NCI-H2171 treated with DMSO at 0.1 percent for 48 hours (cell line): Measurements from ENCODE around the gene BRINP1.

Experiments
- DNase-seq: peaks from one replicate; lab custom pipeline; 2025; lab: John Stamatoyannopoulos, UW

BRINP1 gene

DNA sequence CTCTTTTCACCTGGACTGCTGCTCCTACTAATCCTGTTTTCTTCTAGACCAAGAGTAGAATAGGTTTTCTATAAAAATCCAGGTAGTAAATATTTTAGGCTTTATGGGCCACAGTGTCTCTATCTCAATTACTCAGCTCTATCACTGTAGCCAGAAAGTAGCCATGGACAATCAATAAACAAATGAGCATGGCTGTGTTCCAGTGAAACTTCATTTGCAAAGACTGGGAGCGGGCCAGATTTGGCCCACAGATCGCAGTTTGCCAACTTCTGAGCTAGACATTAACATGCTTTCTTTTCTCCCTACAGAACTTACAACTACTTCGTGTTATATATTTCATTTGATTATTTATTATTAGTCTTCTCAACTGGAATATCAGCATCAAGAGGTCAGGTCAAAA is 30.2 kb downstream of the BRINP1 start:
- no peak for DNase-seq

DNA sequence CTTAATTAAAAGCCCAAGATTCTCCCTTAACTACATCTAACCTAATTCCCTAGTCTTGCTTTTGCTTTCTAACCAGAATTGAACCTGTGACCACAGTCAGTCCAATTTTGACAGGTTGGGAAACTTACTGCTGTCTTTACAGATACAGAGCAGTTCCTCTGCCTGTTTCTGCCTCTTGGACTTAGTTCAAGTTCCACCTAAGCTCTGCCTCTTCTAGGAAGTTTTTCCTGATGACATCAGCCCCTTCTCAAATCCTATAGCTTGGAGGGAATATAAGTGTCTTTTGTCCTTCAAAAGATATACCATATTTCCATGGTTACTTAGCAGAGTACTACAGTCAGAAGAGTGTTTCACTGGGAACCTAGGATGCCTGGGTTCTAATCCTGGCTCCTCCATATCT is 31.7 kb downstream of the BRINP1 start:
- DNase-seq = no peak

DNA sequence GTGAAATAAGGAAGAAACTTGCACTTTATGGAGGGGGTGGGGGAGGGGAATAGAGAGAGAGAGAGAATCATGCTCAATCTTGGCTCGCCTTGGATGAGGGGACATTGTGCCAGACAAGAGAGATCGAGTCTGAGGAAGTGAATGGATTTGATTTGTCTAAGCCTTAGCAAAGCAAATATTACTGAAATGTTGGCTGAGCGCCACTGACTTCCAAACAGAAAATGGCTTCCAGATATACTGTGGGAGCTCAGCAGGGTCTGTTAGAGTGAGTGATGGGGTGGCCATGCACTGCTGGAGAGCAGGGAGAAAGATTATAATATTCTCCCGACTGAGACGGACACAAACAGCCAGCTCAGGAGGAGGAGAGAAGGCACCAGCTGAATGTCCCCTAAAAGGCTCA is 34.5 kb downstream of the BRINP1 start:
- no peak for DNase-seq

DNA sequence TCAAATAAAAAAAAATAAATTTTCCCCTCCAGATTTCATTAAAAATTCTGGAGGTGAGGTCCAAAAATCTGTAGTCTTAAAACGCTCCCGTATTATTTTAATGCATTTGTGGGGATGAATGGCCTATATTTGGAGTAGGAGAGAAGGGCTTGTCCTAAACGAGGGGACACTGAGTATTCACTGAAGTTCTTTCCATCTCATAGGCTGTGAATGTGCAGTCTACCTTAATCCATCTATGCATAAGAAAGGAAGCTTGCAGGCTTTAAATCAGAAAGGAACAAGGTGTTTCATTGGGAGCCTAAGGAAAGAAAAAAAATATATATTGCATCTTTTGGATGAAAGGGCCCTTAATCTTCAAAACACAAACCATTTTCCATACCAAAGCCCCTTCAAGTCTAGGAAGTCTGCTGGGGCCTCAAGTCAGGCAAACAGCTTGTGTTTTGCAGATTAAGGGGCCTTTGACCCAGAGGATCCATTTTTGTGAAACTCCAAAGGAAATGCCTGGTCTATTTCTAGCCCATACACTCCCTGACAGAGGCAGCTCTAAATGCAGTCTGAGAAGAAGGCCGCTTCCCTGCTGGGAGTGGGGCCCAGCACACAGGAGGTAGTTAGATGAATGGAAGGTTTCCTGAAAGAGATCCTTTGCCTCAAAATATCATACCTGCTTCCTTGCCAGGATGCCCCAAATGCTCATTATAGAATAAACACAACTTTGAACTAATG is 35.6 kb downstream of the BRINP1 start:
- no peak for DNase-seq

DNA sequence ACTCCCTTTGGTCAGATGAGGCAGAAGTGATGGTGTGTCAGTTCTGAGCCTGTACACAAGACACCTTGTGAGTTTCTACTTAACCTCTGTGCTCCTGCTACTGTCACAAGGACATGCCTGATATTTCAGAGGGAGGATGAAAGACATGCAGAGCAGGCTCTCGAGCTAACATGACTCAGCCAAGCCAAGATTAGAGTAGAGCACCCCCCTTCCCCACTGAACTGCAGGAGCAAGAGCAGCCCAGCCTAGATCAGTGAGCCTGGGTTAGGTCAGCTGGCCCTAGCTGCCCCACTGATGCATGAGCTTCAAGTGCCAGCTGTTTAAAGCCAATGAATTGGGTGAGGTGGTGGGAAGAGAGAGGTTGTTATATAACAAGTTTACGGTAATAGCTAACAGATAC is 36.7 kb downstream of the BRINP1 start:
- DNase-seq = no peak

DNA sequence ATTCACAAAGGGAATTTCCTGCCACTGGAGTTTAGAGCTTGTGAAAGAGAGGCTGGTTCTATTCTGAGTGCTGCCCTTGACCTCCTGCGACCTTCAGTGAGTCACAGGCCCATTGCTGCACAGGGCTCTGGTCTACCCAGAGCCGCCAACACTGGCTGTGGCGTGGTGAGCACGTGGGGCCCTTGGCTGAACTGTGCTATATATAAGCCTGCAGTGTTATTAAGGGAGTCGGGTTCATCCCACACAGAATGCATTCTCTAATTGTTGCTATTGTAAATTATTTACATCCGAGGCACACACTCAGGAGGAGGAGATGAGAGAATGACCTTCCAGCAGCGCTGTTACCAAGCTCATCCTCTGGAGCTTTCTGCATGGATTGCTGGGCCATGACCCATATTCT is 47.1 kb downstream of the BRINP1 start:
- DNase-seq = no peak

DNA sequence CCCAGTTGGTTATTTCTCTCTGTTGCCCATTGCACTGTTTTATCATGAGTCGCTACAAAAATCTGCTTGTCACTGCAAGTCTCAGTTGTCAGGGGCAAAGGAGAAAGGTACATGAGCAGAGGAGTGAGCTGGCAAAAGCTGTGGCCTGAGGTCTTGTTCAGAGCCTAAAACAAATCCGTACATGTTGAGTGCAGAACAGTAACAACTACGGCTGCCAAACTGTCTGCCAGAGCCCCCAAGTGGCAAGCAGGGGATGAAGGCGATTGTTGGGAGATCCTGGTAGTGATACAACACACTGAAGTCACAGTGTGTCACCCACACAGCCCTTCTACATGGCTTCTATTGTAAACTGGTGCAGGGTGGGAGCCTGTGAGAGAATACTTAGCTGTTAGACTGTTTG is 50.9 kb downstream of the BRINP1 start:
- DNase-seq = peak; percentile 24

DNA sequence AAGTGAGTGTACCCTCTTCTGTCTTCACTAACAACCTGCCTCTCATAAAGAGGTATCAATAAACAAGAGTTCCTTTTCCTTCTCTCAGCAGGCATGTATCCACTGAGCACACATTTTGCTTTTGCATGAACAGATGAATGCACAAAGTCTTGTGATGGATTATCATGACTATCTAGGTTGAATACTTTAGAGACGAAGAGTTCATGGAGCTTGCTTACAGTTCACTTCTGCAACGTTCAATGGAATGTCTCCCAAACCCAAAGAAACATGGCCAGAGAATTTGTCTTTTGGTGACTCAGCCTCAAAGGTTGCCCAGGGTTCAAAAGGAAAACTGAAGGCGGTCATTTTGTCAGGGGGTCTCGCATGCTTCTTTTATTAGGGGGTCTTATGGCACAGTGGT is 55.4 kb downstream of the BRINP1 start:
- DNase-seq = no peak

DNA sequence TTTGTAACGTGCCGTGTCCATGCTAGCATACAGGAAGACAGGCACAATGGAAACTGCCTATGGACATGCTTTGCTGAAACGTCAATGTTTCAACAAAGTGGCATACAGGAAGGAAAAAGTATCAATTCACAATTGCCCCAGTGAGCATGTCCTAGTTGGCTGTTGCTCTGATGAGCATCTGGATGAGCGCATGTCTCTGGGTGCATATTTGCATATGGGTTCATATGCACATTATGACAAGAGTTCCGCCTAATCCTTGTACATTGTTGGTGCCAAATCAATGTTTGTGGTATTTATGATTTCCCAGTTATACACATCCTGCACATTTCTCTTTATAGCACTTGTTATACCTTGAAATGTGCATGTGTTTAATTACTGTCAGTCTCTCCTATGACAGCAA is 58.5 kb downstream of the BRINP1 start:
- no peak for DNase-seq

DNA sequence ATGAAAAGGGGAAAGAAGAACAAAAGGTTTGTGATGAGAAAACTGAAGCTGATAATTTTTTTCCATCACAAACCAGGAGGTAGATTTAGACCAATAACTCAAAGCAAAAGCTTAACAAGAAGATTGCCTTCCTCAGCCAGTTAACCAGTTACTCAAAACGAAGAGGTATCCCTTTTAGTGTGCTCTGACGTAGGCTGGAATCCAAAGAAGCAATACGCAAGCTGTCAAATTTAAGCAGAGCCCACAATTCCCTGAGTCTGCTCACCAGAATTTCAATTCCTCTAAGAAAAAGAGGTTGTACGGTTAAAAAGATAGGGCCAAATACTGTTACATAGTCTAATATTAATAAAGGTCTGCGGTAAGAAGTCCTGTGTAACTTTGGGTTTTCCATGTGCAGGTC is 61.8 kb downstream of the BRINP1 start:
- no peak for DNase-seq

DNA sequence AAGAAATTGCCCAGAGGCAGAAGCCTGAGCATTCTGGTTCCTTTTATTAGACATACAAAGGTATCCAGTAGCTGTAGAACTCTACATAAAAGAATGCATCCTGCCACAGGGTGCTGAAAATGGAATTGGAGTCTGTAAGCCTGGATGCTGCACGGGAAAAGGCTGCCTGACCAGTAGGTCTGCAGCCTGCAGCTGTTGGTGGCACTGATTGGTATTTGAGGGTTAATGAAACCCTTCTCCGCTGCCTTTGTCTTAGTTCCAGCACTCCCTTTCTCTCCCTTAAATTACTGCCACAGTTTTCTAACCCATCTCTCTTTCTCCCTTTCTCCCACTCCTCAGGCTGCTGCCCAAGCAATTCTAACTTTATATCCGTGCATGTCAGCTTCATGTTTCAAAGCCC is 64.7 kb downstream of the BRINP1 start:
- no peak for DNase-seq

DNA sequence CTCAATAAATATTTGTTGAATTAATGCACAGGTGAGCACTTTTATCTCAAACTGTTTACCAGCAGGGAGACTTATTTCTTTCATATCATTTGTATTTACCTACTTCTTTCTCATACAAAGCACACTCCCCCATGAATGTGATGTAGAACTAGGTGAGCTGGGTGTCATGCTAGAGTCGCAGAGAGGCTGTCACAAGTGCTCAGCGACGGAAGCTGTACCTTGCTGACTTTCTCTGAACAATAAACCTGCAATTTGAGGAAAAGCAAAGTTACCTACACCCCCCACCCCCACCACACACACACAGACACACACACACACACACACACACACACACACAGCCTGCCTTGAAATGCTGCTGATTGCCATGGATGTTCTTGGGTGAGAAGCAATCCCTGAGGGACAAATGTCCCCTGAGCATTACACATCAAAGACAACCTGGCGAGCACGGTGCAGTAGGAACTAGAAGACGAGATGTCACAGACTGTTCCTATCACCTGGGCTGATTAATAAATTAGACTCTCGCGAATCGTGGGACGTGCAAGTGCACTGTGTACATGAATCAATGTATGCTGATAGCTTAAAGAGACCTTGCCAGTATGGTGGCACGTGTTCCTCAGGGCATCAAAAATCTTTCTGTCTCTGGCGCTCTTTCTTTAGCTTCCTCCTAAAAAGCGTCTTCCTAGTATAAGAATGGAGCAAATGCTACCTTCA is 66.1 kb downstream of the BRINP1 start:
- DNase-seq = no peak

DNA sequence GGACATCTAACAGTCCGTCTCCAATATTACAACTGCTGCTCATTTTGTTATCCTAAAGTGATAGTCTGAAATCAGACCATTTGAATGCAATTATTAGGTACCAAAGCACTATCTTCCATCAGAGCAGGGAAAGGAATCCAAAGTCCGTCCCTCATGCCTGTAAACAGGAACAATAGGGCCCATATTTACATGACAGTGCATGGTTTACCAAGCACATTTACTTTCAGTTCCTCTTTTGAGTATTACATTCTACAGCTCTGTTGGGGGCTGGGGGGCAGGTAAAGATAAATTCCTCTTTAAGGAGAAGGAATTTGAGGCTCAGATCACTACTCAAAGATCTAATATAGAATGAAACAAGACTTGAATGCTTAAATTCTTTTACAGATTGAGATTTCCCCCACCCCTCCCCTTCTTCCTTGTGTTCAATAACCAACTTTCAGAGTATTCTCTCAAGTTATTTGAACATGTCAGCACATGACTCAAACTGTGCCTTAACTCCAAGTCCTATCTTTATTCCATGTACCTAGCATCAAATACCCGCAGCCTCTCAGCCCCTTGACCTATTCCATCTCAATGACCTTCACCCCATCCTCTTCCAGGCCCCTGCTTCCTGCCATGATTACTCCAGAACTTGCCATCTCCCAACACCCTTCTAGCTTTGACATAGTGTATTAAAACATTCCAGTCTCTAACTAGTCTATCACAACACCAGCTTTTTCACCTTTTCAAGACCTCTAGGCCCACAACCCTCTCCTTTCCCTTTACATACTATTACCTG is 71.0 kb downstream of the BRINP1 start:
- DNase-seq = no peak

DNA sequence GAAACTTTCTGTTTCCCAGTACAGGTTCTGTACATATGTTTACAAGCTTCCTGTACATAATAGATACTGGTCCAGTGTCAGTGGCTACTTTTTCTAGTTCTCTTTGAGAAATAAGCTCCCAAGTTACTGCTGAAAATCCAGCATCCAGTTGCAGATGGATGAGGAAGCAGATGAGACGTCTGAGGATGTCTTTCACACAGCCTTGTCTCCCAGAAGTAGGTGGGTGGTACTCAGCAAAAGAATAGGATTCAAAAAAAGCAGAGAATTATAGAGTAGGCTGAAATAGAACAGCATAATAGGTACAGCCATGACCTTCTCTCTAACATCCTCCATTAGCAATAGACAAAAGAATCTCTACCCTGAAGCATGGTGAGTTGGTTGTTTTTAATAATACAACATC is 77.7 kb downstream of the BRINP1 start:
- DNase-seq = no peak

DNA sequence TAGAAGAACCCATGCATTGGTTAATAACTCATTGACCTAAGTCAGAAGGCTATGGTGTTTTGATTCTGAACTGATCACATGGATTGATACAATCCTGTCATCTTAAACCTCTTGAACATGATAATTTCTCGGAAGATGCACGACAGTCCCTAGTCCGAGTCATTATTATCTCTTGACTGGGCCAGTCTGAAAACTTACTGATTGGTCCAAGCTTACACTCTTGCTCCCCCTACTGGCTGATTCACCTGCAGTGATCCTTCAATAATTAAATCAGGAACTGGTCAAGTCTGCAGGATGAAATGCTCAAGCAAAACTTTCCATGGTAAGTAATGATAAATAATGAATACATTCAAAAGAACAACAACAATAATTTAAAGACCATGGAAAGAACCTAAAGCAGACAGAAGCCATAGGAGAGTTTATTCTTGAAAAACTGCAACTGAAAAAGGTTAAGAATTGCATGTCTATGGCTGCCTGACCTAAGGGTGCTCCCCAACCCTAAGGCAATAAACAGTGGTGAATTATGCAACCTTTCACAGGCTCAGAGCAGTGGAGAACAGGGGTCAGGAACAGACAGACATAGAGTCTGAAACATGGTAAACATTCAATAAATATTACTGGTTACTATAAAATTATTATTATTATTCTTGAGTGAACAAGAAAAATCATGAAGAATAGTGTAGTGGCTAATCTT is 79.3 kb downstream of the BRINP1 start:
- peak; percentile 6 for DNase-seq

DNA sequence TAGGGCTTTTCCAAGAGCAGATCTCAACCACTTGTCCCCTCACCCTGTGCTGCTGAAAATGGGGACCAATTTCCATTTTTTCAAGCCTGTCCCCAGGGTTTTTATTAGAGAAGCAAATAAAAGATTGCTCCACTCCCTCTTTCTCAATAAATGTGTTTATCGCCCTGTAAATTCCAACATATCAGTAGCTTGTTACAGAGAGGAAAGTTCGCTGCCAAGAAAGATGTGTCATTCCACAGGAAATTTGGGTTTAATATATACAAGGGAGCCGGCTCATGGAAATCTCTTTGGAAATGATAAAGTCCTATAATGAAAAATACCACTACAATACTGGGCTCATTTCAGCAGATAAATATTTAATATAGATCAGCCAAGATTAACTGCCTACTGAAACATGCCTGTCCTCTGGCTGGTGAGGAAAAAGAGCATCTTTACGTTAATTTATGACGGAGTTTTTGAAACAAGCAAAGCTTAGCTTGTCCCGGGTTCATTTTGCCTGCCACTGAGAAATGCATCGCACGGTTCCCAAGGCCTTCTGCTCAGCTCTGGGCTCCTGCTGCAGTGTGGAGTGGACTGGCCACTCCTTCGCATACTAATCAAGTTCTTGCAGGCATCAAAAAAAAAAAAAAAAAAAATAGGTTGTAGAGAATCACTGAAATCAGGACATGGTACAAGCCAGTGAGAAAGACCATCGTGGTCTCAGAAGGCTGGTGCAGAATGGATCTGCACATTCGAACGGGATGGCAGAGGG is 84.5 kb downstream of the BRINP1 start:
- no peak for DNase-seq

DNA sequence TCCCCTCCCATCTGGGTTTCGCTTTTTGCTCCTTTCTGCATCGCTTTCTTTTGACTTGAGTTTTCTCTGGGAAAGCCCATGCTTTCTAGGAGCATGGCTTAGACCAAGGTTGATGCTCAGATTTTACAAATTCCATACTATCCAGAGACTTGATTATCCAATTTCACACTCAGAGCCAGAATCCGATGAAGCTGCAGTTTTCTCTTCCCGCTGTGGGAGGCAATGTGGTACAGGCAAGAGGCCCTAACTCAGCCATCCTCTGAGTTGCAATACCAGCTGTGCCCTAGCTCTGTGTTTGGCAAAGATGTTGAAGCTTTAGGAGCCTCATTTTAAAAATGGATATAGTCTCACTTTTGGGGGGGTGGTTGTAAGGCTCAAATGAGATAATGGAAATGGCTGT is 85.1 kb downstream of the BRINP1 start:
- DNase-seq = peak; percentile 91

DNA sequence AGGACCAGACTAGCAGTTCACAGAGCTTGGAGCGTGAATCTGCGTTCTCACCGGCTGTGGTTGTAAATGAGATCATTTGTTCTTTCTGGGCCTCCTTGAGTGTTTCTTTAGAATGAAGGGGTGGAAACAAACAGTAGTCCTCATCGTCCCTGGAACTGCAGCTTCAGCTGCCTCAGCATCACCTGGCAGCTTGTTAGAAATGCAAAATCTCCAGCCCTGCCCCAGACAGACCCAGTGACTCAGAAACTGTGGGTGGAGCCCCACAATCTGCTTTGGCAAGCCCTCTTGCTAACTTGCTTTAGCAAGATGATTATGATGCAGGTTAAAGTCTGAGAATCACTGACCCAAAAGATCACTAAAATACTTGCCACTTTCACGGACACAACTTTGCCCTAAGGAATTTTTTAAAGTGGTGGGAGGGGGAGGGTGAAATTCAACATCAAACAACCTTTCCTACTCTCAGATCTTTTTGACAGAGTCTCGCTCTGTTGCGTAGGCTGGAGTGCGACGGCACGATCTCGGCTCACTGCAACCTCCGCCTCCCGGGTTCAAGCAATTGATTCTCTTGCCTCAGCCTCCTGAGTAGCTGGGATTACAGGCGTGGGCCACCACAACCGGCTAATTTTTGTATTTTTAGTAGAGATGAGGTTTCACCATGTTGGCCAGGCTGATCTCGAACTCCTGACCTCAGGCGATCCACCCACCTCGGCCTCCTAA is 86.0 kb downstream of the BRINP1 start:
- DNase-seq = peak; percentile 33

DNA sequence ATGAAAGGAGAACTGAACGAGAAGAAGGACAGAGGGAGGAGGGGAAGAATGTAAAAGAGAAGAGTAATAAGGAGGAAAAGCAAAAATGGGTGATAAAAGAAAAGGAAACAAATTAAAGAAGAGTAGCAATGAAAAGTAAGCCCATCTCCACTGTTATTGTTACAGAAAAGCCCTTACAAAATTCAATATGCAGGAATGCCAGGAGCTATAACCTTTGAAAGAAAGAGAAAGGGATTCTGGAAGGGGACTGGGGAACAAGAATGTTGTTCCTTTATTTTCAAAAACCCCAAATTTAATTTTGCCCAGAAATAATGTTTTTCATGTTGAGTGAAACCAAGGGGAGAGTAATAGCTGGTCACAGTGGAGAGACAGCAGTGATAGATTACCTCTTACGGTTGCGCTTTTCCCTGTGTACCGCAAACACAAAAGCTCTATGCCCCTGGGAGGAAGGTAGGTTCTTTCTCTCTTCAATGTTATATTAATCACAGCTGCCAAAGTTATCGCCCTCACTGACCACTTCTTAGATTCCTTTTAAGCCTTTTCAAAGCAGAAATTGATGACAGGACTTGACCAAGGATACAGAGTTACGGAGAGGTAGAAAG is 86.7 kb downstream of the BRINP1 start:
- DNase-seq = no peak

DNA sequence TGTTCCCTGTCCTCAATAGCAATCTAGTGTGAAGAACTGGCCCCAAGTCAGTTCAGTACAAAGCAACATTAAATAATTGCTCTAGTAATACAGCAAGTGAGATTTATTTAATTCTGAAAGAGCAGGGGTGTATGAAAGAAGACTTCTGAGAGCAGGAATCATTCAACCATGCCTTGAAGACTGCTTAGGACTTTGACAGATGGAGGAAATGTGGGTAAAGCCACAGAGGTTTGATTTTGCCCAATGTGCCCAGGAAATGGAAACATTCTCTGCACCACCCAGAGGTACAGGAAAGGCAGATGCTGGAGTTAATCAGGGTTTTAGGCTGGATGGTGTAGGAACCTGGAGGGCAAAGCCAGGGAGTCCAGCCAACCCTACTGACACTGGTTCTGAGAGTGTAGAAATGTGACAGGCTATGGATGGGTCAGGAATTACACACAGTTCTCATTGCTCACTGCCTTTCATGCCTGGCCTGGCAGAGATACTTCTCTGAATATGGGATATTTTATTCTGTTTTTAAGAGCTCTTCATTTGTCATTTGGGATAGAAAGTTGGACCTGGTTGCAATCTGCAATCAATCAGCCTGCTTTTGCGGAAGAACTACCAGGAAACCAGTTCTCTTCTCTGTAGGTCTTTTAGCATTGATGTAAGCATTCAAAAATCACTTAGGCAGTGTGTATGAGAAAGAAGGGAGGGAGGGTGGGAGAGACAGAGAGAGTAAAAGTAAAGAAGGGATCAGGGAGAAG is 88.3 kb downstream of the BRINP1 start:
- no peak for DNase-seq
